Osteocyte (in vitro differentiated cells): Measurements from ENCODE around the gene KAZN. TPM values are rescaled to one million over a fixed set of nuclear protein-coding genes. Genes with fewer than 3 reads are reported as not detected.

Source experiments
- DNase-seq: peaks from one replicate; pipeline ENCODE4 v3.0.0; 2021; ENCODE audit warnings: mixed read lengths; ENCODE audit not compliant: unreplicated experiment; ENCODE audit errors: extremely low spot score
- H3K27ac Mint-ChIP-seq: one replicate; pipeline ENCODE4 v1.8.0; 2021; ENCODE audit warnings: mild to moderate bottlenecking, mixed read lengths; ENCODE audit not compliant: unreplicated experiment
- H3K27me3 Mint-ChIP-seq: one replicate; pipeline ENCODE4 v1.8.0; 2021; ENCODE audit warnings: mixed read lengths; ENCODE audit not compliant: unreplicated experiment
- H3K36me3 Mint-ChIP-seq: one replicate; pipeline ENCODE4 v1.8.0; 2021; ENCODE audit warnings: mixed read lengths; ENCODE audit not compliant: unreplicated experiment
- H3K4me1 Mint-ChIP-seq: one replicate; pipeline ENCODE4 v1.8.0; 2021; ENCODE audit warnings: mixed read lengths; ENCODE audit not compliant: unreplicated experiment
- H3K4me3 Mint-ChIP-seq: one replicate; pipeline ENCODE4 v1.8.0; 2021; ENCODE audit warnings: mild to moderate bottlenecking, moderate library complexity, mixed read lengths; ENCODE audit not compliant: unreplicated experiment
- H3K9me3 Mint-ChIP-seq: one replicate; pipeline ENCODE4 v1.8.0; 2021; ENCODE audit warnings: mixed read lengths; ENCODE audit not compliant: unreplicated experiment
- total RNA-seq: library from RNA; stranded (reverse); gene quantifications from 2 replicates; pipeline ENCODE4 v1.2.1, GENCODE V29; 2021
- TF ChIP-seq, protein P1 (sequence below): fragments of 200-600 bp; sonication (generic); IDR thresholded peaks from 2 replicates; pipeline ENCODE4 v1.5.0; 2021; ENCODE audit warnings: antibody characterized with exemption, mild to moderate bottlenecking, moderate library complexity

Gene KAZN
- total RNA-seq, 1 donor from 2014 or later = 47.1 TPM

DNA sequence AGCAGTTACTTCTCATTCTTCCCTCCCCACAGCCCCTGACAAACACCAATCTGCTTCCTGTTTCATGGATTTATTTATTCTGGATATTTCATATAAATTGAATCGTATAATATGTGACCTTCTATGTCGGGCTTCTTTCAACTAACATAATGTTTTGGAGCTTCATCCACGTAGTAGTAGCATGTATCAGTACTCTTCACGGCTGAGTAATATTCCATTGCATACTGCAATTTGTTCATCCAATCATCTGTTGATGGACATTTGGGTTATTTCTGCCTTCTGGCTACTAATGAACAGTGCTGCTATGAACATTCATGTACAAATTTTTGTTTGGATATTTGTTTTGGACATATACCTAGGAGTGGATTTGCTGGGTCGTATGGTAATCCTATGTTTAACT, 1.9 kb upstream of the KAZN start:
- Mint-ChIP-seq H3K36me3 (no peaks in the 10 kb centered on the region), H3K4me3 (no peak overlapping the region), H3K27me3 (peaks cover 44% of the 10 kb centered on the region), H3K9me3 (no peaks in the 10 kb centered on the region), H3K4me1 (peaks cover 6% of the 10 kb centered on the region), H3K27ac (no peak overlapping the region)
- no peak for DNase-seq
- TF ChIP-seq, protein P1, sequence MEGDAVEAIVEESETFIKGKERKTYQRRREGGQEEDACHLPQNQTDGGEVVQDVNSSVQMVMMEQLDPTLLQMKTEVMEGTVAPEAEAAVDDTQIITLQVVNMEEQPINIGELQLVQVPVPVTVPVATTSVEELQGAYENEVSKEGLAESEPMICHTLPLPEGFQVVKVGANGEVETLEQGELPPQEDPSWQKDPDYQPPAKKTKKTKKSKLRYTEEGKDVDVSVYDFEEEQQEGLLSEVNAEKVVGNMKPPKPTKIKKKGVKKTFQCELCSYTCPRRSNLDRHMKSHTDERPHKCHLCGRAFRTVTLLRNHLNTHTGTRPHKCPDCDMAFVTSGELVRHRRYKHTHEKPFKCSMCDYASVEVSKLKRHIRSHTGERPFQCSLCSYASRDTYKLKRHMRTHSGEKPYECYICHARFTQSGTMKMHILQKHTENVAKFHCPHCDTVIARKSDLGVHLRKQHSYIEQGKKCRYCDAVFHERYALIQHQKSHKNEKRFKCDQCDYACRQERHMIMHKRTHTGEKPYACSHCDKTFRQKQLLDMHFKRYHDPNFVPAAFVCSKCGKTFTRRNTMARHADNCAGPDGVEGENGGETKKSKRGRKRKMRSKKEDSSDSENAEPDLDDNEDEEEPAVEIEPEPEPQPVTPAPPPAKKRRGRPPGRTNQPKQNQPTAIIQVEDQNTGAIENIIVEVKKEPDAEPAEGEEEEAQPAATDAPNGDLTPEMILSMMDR = no peak

DNA sequence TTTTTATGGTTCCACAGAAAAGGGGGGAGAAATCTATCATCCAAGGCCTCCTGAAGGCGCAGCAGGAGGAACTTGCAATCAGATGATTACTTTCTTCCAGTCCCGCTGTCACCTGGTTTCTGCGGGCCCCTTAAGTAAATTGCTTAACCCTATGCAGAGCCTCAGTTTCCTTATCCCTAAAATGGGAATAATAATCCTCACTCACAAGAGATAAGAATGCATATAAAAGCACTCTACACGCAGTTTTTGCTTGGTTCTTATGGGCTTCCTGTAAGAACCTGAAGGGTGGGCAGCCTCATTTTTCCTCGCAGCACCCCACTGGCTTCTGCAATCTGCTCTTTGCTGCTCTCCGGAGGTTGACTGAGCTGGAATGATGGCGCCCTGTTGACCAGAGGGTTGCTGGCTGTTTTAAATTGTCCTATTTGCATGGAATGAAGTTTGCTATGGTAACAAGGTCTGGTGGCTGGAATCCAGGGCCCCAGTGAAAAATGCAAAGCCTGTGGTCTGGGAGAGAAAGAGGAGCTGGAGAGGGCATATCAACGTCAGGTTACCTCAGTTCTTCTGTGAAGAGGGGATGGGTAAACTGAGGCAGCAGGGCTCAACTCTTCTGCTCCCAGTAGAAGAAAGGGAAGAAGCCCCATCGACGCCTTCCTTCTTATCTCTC, 1.0 kb upstream of the KAZN start:
- TF ChIP-seq, protein P1 = no peak
- Mint-ChIP-seq H3K9me3 (no peaks in the 10 kb centered on the region), H3K27me3 (peaks cover 52% of the 10 kb centered on the region), H3K4me1 (peaks cover 9% of the 10 kb centered on the region), H3K4me3 (no peak overlapping the region), H3K27ac (no peak overlapping the region), H3K36me3 (no peaks in the 10 kb centered on the region)
- no peak for DNase-seq

DNA sequence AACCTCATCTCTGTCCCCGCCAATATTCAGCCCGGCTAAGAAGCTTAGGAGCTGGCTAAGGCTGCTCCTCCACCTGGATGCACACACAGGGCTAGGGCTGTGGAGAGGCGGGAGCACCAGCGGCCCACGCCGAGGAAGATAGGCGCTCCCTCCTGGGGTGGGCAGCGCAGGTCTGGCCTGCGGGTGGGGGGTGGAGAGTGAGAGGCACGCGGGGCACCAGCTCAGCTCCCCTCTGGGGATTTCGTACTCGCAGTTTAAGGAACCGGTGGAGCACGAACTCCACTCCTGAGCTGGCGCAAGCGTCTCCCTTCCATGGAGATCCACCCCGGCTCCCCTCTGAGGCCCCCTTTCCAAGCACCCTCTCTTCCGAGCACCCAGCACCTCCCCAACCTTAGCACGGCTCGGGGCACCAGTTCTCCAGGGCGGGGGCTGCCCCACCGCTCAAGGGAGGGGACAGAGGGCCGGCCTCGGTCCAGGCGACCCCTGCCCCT, 433 bp upstream of the KAZN start:
- Mint-ChIP-seq H3K27me3 (peaks cover 56% of the 10 kb centered on the region), H3K36me3 (no peaks in the 10 kb centered on the region), H3K27ac (no peak overlapping the region), H3K9me3 (no peaks in the 10 kb centered on the region), H3K4me1 (peaks cover 9% of the 10 kb centered on the region), H3K4me3 (peak overlapping the region; percentile 44)
- TF ChIP-seq, protein P1 = no peak
- DNase-seq = no peak

DNA sequence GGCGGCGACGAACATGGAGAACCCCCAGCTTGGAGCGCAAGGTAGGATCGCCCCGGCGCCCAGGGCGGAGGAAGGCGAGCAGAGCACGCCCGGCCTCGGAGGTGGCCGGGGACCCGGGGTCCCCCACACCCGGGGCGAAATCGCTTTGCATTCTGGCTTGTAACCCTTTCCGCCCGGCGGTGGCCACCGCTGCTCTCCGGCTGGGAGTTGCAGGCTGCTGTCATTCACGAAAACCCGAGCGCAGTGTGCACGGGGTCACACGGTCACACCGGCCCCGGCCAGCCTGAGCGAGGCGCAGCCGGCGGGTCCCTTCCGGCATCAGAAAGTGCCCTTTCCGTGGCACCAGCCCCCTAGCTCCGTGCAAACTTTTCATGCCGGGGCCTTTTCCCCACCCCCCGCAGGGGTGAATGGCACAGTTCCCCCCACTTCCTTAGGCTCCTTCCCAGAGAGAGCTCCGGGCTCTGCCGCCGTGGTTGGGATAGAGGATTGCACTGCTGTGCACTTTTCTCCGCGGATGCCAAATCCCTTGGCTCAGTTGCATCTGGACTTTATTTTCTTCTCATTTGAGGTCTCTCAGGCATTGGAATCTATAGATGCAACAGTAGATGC, 802 bp downstream of the KAZN start:
- no peak for DNase-seq
- TF ChIP-seq, protein P1 = no peak
- H3K27ac Mint-ChIP-seq = no peak overlapping the region
- no peaks in the 10 kb centered on the region for H3K36me3 Mint-ChIP-seq
- peak overlapping the region; percentile 67 for H3K4me3 Mint-ChIP-seq
- H3K27me3 Mint-ChIP-seq = peaks cover 58% of the 10 kb centered on the region
- H3K9me3 Mint-ChIP-seq = no peaks in the 10 kb centered on the region
- H3K4me1 Mint-ChIP-seq = peaks cover 9% of the 10 kb centered on the region

DNA sequence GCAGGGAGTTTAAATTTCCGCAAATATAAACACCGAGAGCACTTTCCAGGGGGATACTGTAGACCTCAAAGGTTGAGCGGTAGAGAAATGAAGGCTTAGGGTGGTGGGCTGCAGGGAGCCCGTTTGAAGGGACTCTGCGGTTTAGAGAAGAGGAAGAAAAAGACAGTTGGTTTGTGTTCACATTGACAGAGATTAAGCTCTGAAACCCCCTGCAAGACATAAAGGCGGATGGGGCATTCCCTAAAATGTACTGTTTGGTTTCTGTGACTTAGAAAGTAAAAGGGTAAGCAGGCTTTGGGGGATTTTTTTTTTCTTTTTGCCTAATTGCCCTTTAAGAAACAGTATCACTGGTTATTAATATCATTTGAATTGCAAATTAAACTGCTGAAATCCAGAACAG, 1.3 kb downstream of the KAZN start:
- no peak for DNase-seq
- Mint-ChIP-seq H3K9me3 (no peaks in the 10 kb centered on the region), H3K27ac (no peak overlapping the region), H3K27me3 (peaks cover 58% of the 10 kb centered on the region), H3K4me3 (peak overlapping the region; percentile 67), H3K36me3 (no peaks in the 10 kb centered on the region), H3K4me1 (peaks cover 9% of the 10 kb centered on the region)
- TF ChIP-seq, protein P1 = no peak
